ENCODE measurements around the gene NTHL1. TPM values are rescaled to one million over a fixed set of nuclear protein-coding genes. Genes with fewer than 3 reads are reported as not detected.
"Not testable (repeated sequence)": the region's sequence is repeated elsewhere in the genome, so short reads cannot be mapped to it uniquely, and the experiment has no call there.

The NTHL1 gene
- total and polyA plus RNA-seq, 2 of the 8 experiments (the other 6 are each of a cell fraction or from before 2014, with no cell fraction given), result 70.9 to 150 TPM

GRCh38 chr16:2011726-2012125 is 35.9 kb downstream of the NTHL1 start:
- WGBS, 2 experiments (ENCODE audit: extremely low coverage in 1 of 2, insufficient coverage in 1 of 2, insufficient read length in 1 of 2, insufficient replicate concordance in 2 of 2, low coverage in 1 of 2, low lambda C conversion rate in 2 of 2, missing lambda C conversion rate in 1 of 2), result 82% methylated on average over 8 of the region's 9 CpGs; no CpG with 5 or more reads in 1 of the 2 experiments
- H4K91ac ChIP-seq (replicated peaks; ENCODE audit: insufficient read length, low read length); H3K4ac ChIP-seq (replicated peaks; ENCODE audit: insufficient read length, low read depth, low read length); H2BK12ac ChIP-seq (ENCODE audit: low read depth, low read length); H3K79me1 ChIP-seq (ENCODE audit: low read depth, low read length); H3K27ac ChIP-seq (ENCODE audit: low read depth, low read length); H2BK20ac ChIP-seq (ENCODE audit: low read length); H2BK5ac ChIP-seq (ENCODE audit: low read depth, low read length); H3K56ac ChIP-seq (replicated peaks; ENCODE audit: insufficient read length, low read depth, low read length); H3K18ac ChIP-seq (ENCODE audit: extremely low read depth, low read length); H3K27me3 ChIP-seq (replicated peaks in 1 of 4; ENCODE audit: control insufficient read depth in 3 of 4, extremely low read depth in 1 of 4, insufficient read depth in 3 of 4, low read length in 3 of 4); H3K23ac ChIP-seq (ENCODE audit: insufficient read length); H4K5ac ChIP-seq (ENCODE audit: insufficient read length, low read depth, low read length); H3K4me2 ChIP-seq (ENCODE audit: insufficient read depth in 1 of 2, low read depth in 2 of 2, low read length in 2 of 2); H3K36me3 ChIP-seq (ENCODE audit: control insufficient read depth in 2 of 4, insufficient read depth in 4 of 4, low read length in 3 of 4); H2BK120ac ChIP-seq (replicated peaks; ENCODE audit: low read depth, low read length); H3K4me3 ChIP-seq (ENCODE audit: extremely low read depth in 1 of 4, insufficient read depth in 2 of 4, low read depth in 3 of 4, low read length in 4 of 4); H2AK5ac ChIP-seq (ENCODE audit: low read depth, low read length); H3K9me3 ChIP-seq (ENCODE audit: insufficient read depth in 2 of 2, low read depth in 1 of 2, low read length in 1 of 2); H2BK15ac ChIP-seq (ENCODE audit: low read length); H3K9ac ChIP-seq (replicated peaks in 1 of 4; ENCODE audit: extremely low read depth in 1 of 4, low read depth in 3 of 4, low read length in 3 of 4); H3K14ac ChIP-seq (ENCODE audit: insufficient read length); H4K8ac ChIP-seq (ENCODE audit: extremely low read depth, insufficient read depth, low read length); FAIRE-seq; DNase-seq (ENCODE audit: low read depth in 1 of 2, low spot score in 2 of 2); H2AFZ ChIP-seq (ENCODE audit: low read length): not testable (repeated sequence)
- ChIA-PET CTCF (ENCODE audit: partially characterized antibody) (interaction anchor here (0.6 to 3.1 kb wide), 7 partner anchors 8 to 129 kb away, joined by 3 to 18 read pairs (median 4); no protein-coding TSS in a partner anchor), POLR2A (ENCODE audit: partially characterized antibody) (interaction anchor here (0.6 to 1.6 kb wide), 4 partner anchors 35 to 143 kb away, joined by 3 to 6 read pairs (median 4); partner anchors contain the start of gene TRAF7)
- peaks cover 7 to 20% of the 10 kb centered on the region in 2 experiments for H4K20me1 ChIP-seq (replicated peaks in 1 of 2; ENCODE audit: control insufficient read depth in 1 of 2, insufficient read depth in 2 of 2, low read length in 2 of 2)
- peaks cover 12% of the 10 kb centered on the region; the same call in 1 of the 2 replicates for H3K23me2 ChIP-seq (ENCODE audit: low read depth, low read length)
- H3K79me2 ChIP-seq (ENCODE audit: control insufficient read depth in 1 of 2, insufficient read depth in 2 of 2, low read length in 2 of 2), result peaks cover 22 to 27% of the 10 kb centered on the region in 2 experiments; a peak in 3 of 4 replicates
- H3K4me1 ChIP-seq (replicated peaks in 1 of 4; ENCODE audit: control insufficient read depth in 3 of 4, insufficient read depth in 4 of 4, low read length in 3 of 4), result peaks cover 3 to 20% (median 15%) of the 10 kb centered on the region in 4 experiments

All from H1 (cell line).